Measurements from ENCODE around the gene B3GAT3.

- TF ChIP-seq, protein P1, sequence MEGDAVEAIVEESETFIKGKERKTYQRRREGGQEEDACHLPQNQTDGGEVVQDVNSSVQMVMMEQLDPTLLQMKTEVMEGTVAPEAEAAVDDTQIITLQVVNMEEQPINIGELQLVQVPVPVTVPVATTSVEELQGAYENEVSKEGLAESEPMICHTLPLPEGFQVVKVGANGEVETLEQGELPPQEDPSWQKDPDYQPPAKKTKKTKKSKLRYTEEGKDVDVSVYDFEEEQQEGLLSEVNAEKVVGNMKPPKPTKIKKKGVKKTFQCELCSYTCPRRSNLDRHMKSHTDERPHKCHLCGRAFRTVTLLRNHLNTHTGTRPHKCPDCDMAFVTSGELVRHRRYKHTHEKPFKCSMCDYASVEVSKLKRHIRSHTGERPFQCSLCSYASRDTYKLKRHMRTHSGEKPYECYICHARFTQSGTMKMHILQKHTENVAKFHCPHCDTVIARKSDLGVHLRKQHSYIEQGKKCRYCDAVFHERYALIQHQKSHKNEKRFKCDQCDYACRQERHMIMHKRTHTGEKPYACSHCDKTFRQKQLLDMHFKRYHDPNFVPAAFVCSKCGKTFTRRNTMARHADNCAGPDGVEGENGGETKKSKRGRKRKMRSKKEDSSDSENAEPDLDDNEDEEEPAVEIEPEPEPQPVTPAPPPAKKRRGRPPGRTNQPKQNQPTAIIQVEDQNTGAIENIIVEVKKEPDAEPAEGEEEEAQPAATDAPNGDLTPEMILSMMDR (IDR thresholded peaks at IDR 0.05; ENCODE audit: low read length), result no peak
- TF ChIP-seq EZH2 (IDR thresholded peaks at IDR 0.05; ENCODE audit: borderline replicate concordance, low read length), result no peak
These were observed 7.5 kb downstream of the B3GAT3 start for GRCh38 chr11:62614275-62614674.

Data from OCI-LY1 (cell line).